GM18861 (cell line): ENCODE measurements around the gene ATF5.
"Not testable (repeated sequence)": the region's sequence is repeated elsewhere in the genome, so short reads cannot be mapped to it uniquely, and the experiment has no call there.

Experiments
- ATAC-seq: cut with Tn5 transposase; IDR thresholded peaks from one replicate; pipeline ENCODE4 v1.9.1; 2021; ENCODE audit not compliant: unreplicated experiment

ATF5 gene

GRCh38 chr19:49940482-49940791 is 11.4 kb downstream of the ATF5 start:
- no peak for ATAC-seq

GRCh38 chr19:49944567-49944966 is 15.6 kb downstream of the ATF5 start:
- not testable (repeated sequence) for ATAC-seq

- no peak for ATAC-seq
Observed at GRCh38 chr19:49946415-49946814, 17.4 kb downstream of the ATF5 start.

- ATAC-seq, result no peak
Observed at GRCh38 chr19:49949742-49950589, 21.0 kb downstream of the ATF5 start.

- ATAC-seq, result no peak
Observed at GRCh38 chr19:49950590-49950948, 21.6 kb downstream of the ATF5 start.

- no peak for ATAC-seq
Observed at GRCh38 chr19:49950956-49951526, 22.0 kb downstream of the ATF5 start.

- no peak for ATAC-seq
Observed at GRCh38 chr19:49951806-49952478, 22.9 kb downstream of the ATF5 start.

GRCh38 chr19:49952479-49952836 is 23.5 kb downstream of the ATF5 start:
- no peak for ATAC-seq

- no peak for ATAC-seq
Observed at GRCh38 chr19:49952906-49953305, 23.9 kb downstream of the ATF5 start.

GRCh38 chr19:49953416-49953815 is 24.4 kb downstream of the ATF5 start:
- ATAC-seq, result no peak

- ATAC-seq, result no peak
Observed at GRCh38 chr19:49954092-49954829, 25.3 kb downstream of the ATF5 start.

- no peak for ATAC-seq
Observed at GRCh38 chr19:49954933-49955332, 25.9 kb downstream of the ATF5 start.

- no peak for ATAC-seq
Observed at GRCh38 chr19:49956115-49956495, 27.1 kb downstream of the ATF5 start.

- no peak for ATAC-seq
Observed at GRCh38 chr19:49957262-49957915, 28.4 kb downstream of the ATF5 start.

- not testable (repeated sequence) for ATAC-seq
Observed at GRCh38 chr19:49958144-49958543, 29.1 kb downstream of the ATF5 start.

- not testable (repeated sequence) for ATAC-seq
Observed at GRCh38 chr19:49958596-49958995, 29.6 kb downstream of the ATF5 start.

- not testable (repeated sequence) for ATAC-seq
Observed at GRCh38 chr19:49959892-49960291, 30.9 kb downstream of the ATF5 start.

- not testable (repeated sequence) for ATAC-seq
Observed at GRCh38 chr19:49960980-49961379, 32.0 kb downstream of the ATF5 start, which contains the start of gene SIGLEC11. Gene SIGLEC11, minus strand, starts transcription at chr19:49961172. Its CDS starts 91 bp downstream, at chr19:49961081.

- no peak for ATAC-seq
Observed at GRCh38 chr19:49968279-49968922, 39.4 kb downstream of the ATF5 start.

- not testable (repeated sequence) for ATAC-seq
Observed at GRCh38 chr19:49969355-49969754, 40.4 kb downstream of the ATF5 start.
